Fibroblast of skin of back (primary cell): ENCODE data around the gene CNDP1. TPM values are rescaled to one million over a fixed set of nuclear protein-coding genes. Genes with fewer than 3 reads are reported as not detected.
"Not testable (repeated sequence)": the region's sequence is repeated elsewhere in the genome, so short reads cannot be mapped to it uniquely, and the experiment has no call there.

Experiments
- DNase-seq: peaks from one replicate; pipeline ENCODE4 v3.0.0-alpha.2; 2013
- polyA plus RNA-seq, 2 experiments: library from polyadenylated mRNA; unstranded; fragments of 120-200 nt; gene quantifications; one replicate each; pipeline ENCODE4 v1.2.1, GENCODE V29; 2013; ENCODE audit not compliant: insufficient read length in 2 of 2

CNDP1 gene, protein sequence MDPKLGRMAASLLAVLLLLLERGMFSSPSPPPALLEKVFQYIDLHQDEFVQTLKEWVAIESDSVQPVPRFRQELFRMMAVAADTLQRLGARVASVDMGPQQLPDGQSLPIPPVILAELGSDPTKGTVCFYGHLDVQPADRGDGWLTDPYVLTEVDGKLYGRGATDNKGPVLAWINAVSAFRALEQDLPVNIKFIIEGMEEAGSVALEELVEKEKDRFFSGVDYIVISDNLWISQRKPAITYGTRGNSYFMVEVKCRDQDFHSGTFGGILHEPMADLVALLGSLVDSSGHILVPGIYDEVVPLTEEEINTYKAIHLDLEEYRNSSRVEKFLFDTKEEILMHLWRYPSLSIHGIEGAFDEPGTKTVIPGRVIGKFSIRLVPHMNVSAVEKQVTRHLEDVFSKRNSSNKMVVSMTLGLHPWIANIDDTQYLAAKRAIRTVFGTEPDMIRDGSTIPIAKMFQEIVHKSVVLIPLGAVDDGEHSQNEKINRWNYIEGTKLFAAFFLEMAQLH
- polyA plus RNA-seq (2013, experiment 1 of 2; ENCODE audit: insufficient read length), result not detected
- not detected for polyA plus RNA-seq (2013, experiment 2 of 2; ENCODE audit: insufficient read length)

- no peak for DNase-seq
Measured at GRCh38 chr18:74534150-74534969, at the start of gene CNDP1. Gene CNDP1 (plus strand): TSS chr18:74534500. CDS start chr18:74534668, 168 bp downstream.

GRCh38 chr18:74486119-74486849, 48.0 kb upstream of the CNDP1 start:
- DNase-seq, result no peak

- DNase-seq, result no peak
Measured at GRCh38 chr18:74488354-74488753, 45.9 kb upstream of the CNDP1 start.

GRCh38 chr18:74488864-74489263, 45.4 kb upstream of the CNDP1 start:
- no peak for DNase-seq

DNA sequence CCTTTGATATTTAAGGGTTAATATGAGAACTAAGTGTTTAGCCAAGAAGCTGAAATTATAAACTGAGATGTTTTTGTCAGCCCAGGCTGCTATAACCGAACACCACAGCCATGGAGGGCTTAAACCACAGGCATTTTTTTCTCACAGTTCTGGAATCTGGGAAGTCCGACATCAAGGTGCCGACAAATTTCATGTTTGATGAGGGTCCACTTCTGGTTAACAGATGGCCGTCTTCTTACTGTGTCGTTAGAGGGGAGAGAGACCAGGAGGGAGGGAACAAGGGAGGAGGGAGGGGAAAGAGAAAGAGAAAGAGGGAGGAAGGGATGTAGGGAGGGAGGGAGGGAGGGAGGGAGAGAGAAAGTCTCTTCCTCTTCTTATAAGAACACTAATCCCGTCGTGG, 44.6 kb upstream of the CNDP1 start:
- peak; percentile 74 for DNase-seq

GRCh38 chr18:74492259-74492658, 42.0 kb upstream of the CNDP1 start:
- DNase-seq, result no peak

GRCh38 chr18:74493689-74494088, 40.6 kb upstream of the CNDP1 start:
- DNase-seq, result peak; percentile 21

GRCh38 chr18:74494514-74494913, 39.8 kb upstream of the CNDP1 start:
- no peak for DNase-seq

- DNase-seq, result peak; percentile 97
Measured at GRCh38 chr18:74495581-74496507, 38.5 kb upstream of the CNDP1 start, which contains the start of gene CNDP2. Gene CNDP2 (plus strand): TSS chr18:74496363. CDS start chr18:74499974, 3,611 bp downstream.

DNA sequence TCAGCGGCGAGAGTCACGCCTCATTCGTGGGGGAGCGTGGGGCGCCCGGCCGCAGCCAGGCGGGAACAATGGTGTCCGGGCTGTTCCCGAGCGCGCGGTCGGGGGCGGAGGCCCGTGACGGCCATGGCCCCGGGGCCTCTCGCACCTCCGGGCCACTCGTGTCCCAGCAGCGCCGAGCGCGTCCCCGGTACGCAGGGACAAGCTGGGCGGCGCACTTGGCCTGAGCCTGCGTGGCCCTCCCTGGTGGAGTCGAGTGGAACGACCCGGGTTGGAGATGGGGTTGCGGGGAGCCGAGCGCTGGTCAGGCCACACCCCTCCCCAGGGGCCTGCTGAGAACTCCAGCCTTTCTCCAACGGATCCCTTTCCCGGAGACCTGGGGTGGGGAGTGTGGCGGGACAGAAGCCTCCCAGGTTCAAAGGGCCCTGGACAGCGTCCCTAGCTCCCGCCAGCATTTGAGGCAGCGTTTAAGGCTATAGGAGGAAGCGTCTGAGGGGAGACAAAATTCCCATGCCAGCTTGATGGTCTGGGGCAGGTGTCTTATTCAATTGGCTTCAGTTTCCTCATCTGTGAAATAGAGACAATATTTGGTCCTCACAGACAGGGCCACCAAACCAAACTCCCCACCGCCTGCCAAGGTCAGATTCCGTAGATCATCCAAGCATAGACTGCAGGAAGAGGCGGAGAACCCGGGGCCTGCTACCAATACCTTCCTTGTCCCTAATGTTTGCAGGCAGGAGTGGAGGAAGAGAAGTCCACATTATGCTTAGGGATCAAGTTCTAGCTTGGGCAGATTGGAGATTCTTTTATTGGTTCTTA, 37.6 kb upstream of the CNDP1 start:
- peak; percentile 55 for DNase-seq

DNA sequence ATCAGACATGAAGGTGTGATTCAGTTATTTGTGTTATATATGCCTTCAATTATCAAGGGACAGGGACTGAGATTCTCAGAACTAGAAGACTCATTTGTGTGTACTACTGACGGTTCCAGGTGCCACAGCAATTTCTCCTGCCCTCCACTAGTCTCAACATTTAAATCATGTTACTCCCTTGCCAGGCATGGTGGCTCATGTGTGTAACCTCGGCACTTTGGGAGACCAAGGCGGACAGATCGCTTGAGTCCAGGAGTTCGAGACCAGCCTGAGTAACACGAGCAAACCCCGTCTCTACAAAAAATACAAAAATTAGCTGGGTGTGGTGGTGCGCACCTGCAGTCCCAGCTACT, 37.0 kb upstream of the CNDP1 start:
- DNase-seq, result no peak

- DNase-seq, result no peak
Measured at GRCh38 chr18:74497778-74498177, 36.5 kb upstream of the CNDP1 start.

DNA sequence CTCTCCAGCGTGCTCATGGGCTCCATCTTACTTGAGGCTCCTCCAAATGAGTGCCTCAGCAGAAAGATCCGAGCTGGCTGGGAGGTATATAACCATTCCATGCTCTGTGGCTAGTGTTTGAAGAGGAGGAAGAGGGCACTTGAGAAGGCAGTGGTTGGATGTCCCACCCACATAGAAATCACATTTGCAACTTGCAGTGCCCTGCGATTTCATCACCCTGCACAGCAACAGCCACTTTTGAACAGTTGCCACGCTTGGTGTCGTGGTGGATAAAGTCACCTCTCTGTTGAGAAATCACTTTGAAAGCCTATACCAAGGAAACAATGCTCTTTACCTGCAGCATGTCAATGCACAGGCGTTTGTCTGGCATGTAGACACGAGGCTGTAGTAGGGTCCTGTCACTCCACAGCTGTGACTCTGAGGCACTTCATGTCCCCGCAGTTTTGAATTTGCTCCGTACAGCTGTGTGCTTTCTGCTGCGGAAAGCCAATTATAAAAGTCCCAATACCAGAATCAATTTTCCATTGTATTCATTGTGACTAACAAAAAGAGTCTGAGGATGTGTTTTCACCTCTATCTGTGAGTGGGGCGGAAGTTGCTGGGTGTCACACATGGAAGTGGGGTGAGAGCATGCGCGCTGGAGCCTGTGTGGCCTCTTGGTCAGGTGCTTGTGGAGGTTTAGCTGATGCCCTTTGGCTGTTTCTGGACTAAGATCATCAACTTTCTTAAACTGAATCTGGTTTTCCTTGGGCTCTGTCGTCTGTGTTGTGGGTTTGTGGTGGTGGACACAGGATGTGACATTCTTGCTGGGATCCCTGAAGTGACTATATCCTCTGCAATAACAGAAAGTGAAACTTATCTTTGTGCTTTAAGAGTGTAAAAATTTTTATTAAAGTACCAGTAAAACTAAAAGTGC, 35.3 kb upstream of the CNDP1 start:
- DNase-seq, result peak; percentile 16

- no peak for DNase-seq
Measured at GRCh38 chr18:74499633-74500032, 34.7 kb upstream of the CNDP1 start.

GRCh38 chr18:74500372-74500771, 33.9 kb upstream of the CNDP1 start:
- no peak for DNase-seq

GRCh38 chr18:74500774-74501173, 33.5 kb upstream of the CNDP1 start:
- not testable (repeated sequence) for DNase-seq

DNA sequence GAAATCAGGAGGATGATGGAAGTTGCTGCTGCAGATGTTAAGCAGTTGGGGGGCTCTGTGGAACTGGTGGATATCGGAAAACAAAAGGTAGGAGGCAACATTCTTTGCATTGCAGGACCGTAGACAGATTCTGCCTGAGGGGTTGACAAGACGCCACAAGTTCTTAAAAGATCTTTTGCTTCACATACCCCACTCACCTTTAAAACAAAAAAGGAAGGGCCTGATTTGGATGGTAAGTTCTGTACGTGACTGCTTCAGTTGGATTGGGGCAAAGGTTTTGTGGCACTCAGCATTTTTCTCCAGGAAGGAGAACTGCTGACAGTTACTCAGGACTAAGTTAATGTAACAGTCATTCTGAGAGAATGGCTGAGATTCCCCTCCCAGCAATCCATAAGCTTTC, 32.9 kb upstream of the CNDP1 start:
- no peak for DNase-seq

GRCh38 chr18:74503137-74503536, 31.2 kb upstream of the CNDP1 start:
- no peak for DNase-seq

- DNase-seq, result no peak
Measured at GRCh38 chr18:74505776-74506175, 28.5 kb upstream of the CNDP1 start.
